NCI-H748 treated with DMSO at 0.1 percent for 48 hours (cell line): ENCODE results near the gene ASIC2.

Experiments used
- DNase-seq: peaks from one replicate; lab custom pipeline; 2025; lab: John Stamatoyannopoulos, UW

Gene ASIC2

DNA sequence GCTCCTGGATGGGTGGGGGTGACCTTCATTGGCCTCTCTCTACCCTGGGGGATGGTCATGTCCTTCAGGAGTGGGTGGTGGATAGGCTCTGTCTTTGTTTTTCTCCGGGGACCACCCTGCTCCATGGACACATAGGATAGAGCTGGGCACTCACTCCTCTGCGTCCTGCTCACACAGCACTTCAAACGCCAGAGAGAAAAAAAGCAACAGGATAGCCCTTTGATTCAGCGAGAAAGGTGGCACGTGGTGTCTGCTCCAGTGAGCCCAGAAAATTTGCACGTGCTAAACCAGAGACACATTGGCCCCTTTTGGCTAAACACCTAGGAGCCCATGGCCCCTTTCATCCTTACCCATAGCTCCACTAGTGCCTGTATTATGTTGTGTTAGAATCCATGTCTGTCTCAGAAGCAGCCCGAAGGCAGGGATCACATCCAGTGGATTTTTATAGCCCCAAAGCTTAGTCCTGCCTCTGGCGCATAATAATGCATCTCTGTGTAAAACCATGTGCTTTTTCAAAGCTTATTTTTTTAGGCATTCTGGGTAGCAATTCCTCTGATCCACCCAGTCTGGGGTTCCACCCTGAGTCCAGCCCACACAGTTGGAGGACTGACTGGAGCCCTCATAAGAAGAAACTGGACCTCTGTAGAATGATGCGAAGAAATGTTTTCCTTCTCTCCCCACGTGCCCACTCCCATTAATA, 90.1 kb downstream of the ASIC2 start:
- DNase-seq: no peak

DNA sequence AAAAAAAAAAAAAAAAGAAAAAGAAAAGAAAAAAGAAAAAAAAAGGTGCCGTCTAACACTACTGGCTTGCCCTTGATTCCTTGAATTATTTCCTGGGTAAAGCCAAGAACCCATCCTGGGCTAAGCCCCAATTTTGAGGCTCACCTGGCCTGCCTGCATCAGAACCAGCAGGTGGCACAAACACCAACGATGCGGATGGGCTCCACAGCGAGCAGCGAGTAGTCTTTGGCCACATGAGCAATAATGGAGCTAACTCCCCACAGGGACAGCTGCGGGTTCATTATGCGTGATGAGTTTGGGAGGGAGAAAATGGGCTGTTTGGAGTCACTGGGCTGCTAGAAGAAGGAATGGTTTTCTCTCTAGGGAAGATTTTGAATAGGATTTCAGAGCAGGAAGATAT, 91.1 kb downstream of the ASIC2 start:
- no peak for DNase-seq

DNA sequence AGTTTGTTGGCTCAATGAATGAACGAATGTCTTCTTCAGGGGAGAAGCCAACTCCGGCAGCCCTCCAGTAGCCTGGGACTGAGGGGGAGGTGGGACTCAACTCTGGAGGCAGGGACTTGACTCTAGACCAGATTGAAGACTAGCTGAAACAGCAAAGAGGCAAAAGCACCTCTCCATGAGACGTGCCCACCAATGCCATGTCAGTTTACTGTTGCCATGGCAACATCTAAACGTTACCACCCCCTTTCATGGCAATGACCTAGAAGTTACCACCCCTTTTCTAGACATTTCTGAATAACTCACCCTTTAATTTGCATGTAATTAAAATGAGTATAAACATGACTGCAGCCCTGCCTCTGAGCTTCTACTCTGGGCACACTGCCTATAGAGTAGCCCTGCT, 91.8 kb downstream of the ASIC2 start:
- no peak for DNase-seq

DNA sequence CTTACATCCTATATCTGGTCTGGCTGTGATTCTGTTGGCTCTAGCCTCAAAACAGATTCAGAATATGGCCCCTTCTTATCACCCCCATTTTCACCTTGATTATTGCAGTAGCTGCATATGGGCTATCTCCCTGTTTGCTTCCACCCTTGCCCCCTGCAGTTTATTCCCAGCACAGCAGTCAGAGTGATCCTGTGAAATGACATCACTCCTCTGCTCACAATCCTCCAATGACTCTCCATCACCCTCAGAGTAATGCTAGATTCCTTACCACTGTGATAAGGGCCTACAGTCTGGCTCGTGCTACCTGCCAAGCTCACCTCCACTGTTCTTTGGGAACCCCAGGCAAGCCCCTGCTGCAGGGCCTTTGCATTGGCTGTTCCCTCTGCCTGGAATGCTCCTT, 92.5 kb downstream of the ASIC2 start:
- no peak for DNase-seq

DNA sequence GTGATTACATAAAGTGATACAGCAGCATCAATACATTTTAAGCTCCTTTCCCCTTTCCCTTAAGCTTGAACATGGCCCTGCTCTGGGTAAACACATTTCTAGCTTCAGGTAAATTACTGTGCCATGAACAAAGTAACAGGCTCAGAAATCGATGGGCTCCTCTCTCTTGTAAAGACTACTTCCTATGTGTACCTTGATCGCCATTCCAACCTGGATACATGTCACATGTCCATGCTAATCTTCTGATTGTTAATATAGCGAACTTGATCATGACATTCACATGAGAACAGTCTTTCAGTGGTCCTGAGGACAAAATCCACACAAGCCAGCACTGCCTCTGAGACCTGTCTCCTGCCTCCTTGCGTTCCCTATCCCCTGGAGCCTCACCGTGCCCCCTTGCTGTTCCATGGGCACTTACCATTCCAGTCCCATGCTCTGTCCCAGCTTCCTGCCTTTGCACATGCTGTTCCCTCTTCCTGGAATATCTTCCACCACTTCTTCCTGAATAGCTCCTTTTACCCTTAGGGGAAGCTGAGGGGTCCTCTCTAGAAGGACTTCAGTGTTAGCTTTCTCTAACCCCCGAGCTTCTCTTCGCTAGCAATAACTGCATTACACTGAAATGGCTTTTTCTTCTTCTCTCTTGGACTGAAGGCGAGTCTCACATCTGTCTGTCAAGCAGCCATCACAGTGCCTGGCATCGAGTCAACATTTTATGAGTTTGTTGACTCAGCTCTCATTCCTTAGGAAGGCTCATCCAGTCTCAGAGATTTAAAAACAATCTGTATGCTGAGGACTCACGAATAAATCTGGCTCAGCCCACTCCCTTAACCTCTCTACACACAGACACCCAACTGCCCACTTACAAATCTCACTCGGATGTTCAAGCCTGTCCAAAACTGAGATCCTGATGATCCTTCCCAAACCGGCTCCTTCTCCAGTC, 93.3 kb downstream of the ASIC2 start:
- no peak for DNase-seq

DNA sequence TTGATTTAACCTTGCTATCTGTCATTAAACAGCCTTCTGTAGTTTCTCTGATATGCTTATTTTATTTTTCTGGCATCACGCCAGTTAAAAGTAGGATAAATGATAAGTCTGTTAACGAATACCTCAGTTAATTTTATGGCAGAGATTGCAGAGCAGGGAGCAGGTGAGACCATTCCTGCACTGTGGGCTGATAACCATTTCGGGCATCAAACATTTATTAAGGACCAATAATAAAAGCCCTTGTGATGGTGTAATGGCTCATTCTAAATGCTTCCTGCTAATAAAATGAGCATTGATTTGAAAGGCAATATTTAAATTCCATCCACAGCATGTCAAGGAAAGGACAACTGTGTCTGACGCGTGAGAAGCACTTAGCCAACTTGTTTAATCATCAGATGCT, 94.1 kb downstream of the ASIC2 start:
- DNase-seq: no peak

DNA sequence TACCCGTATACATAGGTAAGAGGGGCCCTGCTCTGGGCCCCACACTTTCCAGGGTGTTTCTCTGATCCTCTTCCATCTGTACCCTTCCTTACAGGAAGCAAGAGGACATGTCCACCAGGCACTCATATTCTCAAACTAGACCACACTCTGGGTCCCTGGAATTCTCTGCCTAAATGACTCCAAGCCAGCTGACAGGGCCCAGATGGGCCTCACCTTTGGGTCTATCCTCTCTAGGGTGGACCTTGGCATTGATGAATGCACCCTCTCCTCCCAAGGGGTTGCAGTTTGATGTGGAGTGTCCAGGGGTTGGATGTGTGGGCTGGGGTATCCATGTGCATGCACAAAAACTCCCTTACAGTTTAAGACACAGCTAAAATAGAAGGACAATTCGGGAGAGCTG, 95.8 kb downstream of the ASIC2 start:
- no peak for DNase-seq

DNA sequence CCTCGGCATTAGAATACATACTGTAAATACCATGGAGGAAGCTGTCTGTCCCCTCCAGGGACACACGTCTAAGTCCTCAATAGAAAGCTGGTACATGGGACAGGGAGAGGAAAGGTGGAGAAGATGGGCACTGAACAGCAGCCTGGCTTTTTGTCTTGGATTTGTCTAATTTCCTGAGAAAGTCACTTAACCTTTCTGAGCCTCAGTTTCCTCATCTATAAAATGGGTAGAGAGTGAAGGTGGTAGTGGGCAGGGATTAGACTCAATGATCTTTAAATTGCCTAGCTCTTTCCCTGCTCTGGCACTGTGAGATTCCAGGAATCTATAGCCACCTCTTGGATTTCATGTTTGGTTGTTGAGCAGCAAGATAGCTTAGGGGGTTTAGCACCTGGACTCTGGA, 96.2 kb downstream of the ASIC2 start:
- DNase-seq: no peak

DNA sequence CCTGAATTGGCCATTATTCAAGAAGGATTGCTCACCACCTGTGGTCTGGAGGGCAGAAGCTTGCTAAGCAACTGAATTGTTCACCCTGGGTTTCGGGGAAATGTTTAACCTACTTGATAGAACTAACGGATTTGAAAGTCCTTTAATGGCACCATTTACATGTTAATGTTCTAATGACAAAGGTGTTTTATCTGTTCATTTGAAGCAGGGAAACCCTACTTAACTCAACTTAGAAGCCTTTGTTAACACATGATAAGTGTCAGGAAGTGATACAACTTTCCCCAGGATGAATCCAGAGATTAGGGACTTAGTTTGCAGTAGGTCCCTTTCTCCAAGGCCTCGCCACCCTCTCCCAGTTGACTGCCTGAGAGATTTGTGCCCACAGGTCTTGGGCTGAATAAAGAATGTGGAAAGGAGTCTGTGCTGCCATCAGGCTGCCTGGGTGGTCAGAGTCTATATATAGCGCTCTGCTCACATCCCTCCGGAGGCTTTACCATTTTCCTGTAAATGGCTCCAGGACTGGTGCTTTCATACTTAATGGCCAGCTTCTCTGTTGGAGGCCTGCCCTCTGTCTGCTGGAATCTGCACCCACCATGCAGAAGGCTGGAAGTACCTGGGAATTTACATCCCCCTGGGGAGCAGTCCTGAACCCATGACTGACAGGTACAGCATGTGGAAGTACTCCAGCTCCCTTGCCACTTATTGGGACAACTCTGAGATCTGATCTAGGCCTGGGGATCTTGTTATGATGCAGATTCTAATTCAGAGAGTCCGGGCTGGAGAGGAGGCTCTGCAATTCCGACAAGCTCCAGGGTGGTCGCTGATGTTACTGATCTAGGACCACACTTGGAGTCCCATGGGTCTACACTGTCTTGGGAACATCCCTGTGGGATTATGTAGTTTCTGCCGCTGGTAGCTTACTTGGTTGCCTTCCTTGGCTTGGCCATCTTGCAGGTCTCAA, 99.9 kb downstream of the ASIC2 start:
- DNase-seq: no peak

DNA sequence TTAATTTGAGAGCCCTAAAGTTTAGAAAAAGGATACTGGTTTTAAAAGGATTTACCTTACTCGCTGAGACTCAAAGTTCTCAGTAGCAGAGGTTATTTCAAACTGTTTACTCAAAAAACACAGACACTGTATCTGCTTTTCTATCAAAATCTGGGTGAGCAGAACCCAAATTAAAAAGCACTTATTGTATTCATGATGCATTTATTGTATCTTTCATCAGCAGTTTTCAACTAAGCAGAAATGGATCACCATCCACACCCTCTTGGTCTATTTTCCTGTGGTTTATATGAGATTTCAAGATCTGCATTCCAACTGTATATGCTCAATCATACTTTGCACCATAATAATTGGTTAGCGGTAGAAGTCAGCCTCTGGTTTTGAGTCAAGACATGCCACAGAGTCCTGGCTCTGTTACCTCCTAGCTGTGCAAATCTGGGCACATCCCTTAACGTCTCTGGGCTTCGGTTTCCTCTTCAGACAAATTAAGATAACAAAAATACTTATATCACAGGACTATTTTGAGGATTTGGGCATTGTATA, 109.5 kb downstream of the ASIC2 start:
- DNase-seq: no peak

DNA sequence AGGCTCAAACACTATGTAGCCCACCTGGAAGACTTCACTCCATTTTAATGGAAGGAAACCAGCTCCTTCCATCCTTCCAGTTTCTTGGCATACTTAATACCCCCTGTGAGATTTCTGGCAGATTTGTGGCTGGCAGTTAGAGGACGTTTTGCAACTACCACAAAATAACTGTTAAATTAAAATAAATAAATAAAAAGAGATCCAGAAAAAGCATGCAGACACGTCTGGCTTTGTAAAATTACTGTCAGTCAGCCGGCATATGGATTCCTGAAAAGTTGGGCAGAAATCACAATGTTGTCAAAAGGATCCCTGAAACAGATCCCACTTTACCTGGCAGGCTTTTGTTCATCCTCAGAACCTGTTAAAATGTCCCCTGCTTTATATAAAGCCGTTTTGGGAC, 113.9 kb downstream of the ASIC2 start:
- DNase-seq: no peak

DNA sequence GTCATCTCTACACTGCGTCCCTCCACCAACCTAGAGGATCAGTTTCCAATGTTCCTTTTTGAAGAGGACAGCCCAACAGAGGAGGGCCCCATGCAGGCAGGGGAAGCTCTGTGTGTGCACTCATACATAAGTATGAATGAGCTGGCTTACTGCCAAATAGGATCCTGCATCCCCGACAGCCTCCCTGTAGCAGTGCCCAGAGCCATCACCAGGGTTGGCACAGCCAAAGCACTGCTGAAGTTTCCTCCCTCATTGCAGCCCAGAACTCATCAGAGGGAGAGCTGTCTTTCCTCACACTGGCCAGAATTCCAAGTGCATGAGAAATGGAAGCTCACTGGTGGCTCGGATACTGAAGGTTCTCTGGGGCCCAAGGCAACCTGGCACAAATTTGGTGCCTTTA, 114.4 kb downstream of the ASIC2 start:
- DNase-seq: no peak

DNA sequence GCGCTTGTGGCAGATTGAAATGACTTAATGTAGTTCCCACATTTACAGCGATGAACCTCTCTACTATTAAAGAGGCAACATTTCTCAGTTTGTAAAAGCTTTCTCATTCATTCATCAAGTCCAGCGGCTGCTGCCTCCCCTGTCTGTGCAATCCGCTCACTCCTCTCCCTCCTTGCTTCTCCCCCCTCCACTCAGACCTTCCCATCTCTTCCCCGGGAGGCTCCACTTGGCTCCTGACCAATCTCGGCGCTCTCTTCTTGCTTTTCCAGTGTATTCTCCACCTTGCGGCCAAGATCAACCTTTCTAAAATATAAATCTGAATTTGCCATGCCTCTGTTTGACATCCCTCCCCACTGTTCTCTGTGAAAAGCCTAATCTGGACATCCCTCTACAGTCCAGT, 117.5 kb downstream of the ASIC2 start:
- no peak for DNase-seq

DNA sequence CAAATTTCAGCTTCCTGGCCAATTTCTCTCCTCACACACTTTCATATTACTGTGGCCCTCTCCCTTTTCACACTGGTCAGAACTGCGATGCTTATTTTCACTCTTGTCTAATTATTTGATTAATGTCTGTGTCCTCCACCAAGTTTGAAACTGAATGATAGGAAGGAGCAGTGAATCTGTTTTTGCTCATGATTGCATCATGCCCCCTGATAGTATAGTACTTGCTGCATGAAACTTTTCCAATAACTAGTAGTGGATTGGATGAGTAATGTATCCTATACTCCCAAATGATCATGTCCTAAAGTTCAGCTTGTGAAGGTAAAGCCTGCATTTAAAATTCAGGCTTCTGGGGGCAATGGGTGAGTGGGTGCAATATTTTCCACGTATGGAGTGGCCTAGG, 121.2 kb downstream of the ASIC2 start:
- DNase-seq: no peak

DNA sequence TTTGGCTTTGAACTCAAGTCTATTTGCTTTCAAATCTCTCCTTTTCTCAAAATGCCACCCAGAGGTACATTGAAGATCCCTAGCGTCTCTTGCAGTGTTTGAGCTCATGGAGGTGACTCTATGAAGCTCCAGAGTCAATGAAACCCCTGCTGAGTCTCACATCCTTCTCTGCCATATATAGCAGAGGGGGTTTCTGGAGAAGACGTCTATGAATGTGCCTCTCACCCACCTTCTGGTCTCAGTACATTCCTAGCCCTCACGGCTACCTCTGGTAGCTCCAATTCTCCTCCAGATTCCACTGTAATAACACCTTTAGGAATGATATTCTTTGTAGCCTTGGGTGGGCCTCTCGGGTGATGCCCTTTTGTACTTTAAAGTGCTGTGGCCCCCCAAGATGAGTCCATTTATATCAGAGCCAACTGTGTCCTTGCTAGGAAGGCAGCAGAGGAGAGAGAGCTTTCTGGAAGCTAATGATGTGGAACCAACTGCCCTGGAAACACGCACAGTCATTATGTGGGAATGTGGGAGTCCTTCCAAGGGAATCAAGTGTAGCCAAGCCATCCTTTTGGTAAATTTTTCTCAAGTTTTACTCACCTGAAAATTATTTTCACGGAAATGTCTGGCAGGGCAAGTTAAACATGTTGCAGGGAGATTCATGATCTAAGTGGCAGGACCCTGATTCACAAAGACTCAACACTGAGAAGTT, 123.4 kb downstream of the ASIC2 start:
- DNase-seq: no peak

DNA sequence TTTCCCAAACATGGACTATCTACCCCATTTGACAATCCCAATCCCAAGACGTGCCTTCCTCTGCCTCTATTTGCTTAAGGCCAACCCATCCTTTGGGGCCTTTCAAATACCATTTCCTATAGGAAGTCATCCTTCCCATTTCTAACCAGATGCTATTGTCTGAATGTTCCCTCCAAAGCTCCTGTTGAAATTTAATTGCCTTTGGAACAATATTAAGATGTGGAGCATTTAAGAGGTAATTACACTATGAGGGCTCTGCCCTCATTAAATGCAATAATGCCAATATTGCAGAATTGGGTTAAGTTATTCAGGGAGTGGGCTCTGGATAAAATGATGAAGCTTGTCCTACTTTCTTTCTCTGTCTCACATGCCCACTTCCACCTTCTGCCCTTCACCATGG, 125.4 kb downstream of the ASIC2 start:
- DNase-seq: no peak

DNA sequence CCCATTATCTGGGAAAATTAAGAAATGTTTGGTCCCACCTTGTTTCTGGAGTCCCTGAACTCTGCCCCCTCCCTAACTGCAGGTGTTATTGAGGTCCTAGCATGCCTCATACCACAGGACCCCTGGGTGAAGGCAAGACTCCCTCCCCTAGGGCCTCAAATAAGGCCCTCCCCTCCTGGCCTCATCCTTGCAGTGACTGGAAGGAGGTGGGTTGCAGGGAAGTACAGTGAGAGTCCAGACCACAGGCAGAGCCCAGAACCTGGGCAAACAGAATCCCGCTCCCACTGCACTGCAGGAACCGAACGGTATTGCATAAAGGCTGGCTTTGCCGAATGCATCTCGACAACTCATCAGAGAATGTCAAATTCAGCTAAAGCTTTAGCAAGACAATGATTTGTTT, 126.6 kb downstream of the ASIC2 start:
- no peak for DNase-seq

DNA sequence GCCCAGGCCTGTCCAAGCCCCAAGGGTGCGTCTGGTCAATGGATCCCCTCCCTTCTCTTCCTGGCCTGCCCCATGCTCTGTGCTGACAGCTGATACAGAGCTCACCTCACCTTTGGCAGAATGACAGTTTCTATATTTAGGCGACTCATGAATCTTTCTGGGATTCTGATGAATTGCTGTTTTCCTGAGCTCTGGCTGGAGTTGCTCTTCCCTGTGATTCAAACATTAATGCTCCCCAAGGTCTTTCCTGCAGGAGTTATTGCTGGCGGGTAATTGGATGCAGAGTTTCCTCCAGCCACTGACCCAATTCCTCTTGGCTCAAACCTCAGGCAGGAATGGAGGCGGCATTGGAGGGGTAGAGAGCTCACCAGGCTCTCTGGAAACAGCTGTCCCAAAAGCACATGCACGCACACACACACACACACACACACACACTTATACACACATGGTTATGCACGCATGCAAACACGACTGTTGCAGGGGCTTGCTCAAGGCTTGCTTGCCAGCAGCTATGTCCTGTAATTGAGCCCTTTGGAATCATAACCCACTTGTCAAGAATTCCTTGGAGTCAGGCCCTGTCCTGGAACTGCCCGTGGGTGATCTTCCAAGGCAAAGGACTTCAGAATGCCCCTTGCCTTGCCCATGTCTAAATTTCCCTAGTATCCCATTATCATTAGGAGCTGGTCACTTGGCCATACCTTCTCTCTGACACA, 128.8 kb downstream of the ASIC2 start:
- DNase-seq: no peak

DNA sequence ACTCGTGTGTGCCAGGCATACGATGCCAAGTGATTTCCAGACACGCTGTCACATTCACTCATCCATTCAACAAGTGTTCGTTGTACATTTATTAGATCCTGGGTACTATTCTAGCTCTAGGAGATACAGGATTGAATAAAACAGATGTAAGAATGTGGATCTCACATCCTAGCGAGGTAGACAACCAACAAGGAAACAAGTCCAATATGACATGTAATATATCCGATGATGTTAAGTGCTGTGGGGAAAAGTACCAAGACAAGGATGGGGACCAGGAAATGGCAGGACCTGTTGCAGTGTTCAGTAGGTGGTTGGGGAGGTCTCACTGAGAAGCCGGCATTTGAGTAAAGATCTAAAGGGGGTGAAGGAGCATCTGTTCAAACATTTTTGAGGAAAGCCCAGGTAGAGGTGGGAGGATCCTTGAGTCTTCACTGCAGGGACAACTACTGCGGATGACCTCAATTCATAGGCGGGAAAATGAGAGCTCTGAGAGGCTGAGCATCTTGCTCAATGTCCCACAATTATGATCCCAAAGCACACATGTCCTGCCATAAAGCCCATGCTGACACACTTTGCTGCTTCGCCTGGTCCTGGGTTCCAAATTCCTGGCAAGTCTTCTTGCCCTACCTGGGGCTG, 129.4 kb downstream of the ASIC2 start:
- DNase-seq: no peak

DNA sequence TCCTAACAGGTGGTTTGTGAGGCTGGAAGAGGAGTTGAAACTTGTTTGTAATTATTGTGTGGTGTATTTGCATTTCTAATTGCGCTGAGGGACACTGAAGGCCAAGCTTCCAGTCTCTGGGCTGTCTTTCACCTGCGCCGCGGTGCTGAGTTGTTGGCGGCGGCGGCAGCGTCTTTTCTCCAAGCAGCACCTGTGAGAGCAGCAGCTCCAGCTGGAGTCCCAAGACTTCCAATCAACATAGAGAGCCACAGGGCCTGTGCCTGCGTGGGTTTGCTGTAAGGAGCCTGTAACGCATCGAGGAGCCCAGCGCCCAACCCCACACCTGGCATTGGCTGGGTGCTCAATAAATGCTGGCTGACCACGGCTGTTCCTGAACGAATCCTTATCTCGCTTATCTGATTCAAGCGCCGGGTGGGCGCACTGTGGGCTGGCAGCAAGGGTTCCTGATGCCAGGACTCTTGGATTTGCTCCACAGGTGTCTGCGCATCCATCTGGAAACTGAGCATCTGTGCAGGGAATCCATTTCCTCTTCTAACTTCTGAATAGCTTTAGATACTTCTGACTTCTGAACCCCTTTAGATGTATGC, 138.1 kb downstream of the ASIC2 start:
- DNase-seq: no peak
